Amniotic stem cell (primary cell): ENCODE data around the gene USP7.

Experiments used
- DNase-seq: peaks from one replicate; lab custom pipeline; 2025; lab: John Stamatoyannopoulos, UW

Gene USP7

GRCh38 chr16:8951447-8952280 lies 12.0 kb downstream of the USP7 start:
- no peak for DNase-seq

- no peak for DNase-seq
Measured at GRCh38 chr16:8950580-8951077, 13.1 kb downstream of the USP7 start.

- no peak for DNase-seq
Measured at GRCh38 chr16:8949536-8950418, 13.9 kb downstream of the USP7 start.

GRCh38 chr16:8948831-8949230 lies 14.9 kb downstream of the USP7 start:
- DNase-seq, result no peak

- no peak for DNase-seq
Measured at GRCh38 chr16:8948069-8948593, 15.6 kb downstream of the USP7 start.

GRCh38 chr16:8946544-8946943 lies 17.2 kb downstream of the USP7 start:
- DNase-seq, result no peak

- DNase-seq, result no peak
Measured at GRCh38 chr16:8945626-8946296, 17.9 kb downstream of the USP7 start.

- DNase-seq, result no peak
Measured at GRCh38 chr16:8943966-8944759, 19.5 kb downstream of the USP7 start.

GRCh38 chr16:8943001-8943763 lies 20.5 kb downstream of the USP7 start:
- no peak for DNase-seq

- DNase-seq, result no peak
Measured at GRCh38 chr16:8941718-8942344, 21.9 kb downstream of the USP7 start.

- DNase-seq, result no peak
Measured at GRCh38 chr16:8937803-8938202, 25.9 kb downstream of the USP7 start.

- no peak for DNase-seq
Measured at GRCh38 chr16:8936421-8936820, 27.3 kb downstream of the USP7 start.

GRCh38 chr16:8935989-8936388 lies 27.7 kb downstream of the USP7 start:
- no peak for DNase-seq

GRCh38 chr16:8934601-8935000 lies 29.1 kb downstream of the USP7 start:
- no peak for DNase-seq

GRCh38 chr16:8931859-8932258 lies 31.8 kb downstream of the USP7 start:
- DNase-seq, result no peak

- no peak for DNase-seq
Measured at GRCh38 chr16:8929086-8929748, 34.5 kb downstream of the USP7 start.

GRCh38 chr16:8928467-8928957 lies 35.2 kb downstream of the USP7 start:
- no peak for DNase-seq

GRCh38 chr16:8926827-8927226 lies 36.9 kb downstream of the USP7 start:
- DNase-seq, result no peak

- DNase-seq, result no peak
Measured at GRCh38 chr16:8925455-8925854, 38.3 kb downstream of the USP7 start.
